ENCODE results near the gene USP6.
A peak's percentile ranks its signal among the peaks of the same experiment; 100 is the strongest.

The USP6 gene

DNA sequence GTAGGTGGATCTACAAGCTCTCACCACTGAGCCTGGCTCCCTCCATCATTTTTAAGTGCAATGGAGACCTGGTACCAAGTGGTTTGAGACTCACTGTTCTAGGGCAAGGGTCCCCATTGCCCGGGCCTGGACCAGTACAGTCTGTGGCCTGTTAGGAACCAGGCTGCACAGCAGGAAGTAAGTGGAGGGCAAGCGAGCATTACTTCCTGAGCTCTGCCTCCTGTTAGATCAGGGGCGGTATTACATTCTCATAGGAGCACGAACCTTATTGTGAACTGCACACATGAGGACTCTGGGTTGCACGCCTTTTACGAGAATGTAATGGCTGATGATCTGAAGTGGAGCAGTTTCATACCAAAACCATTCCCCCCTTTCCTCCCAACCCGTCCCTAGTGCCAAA, 82.6 kb downstream of the USP6 start:
- H3K4me3 ChIP-seq (ENCODE audit: low read depth, low read length): no peak overlapping the region
- TF ChIP-seq, protein P1, sequence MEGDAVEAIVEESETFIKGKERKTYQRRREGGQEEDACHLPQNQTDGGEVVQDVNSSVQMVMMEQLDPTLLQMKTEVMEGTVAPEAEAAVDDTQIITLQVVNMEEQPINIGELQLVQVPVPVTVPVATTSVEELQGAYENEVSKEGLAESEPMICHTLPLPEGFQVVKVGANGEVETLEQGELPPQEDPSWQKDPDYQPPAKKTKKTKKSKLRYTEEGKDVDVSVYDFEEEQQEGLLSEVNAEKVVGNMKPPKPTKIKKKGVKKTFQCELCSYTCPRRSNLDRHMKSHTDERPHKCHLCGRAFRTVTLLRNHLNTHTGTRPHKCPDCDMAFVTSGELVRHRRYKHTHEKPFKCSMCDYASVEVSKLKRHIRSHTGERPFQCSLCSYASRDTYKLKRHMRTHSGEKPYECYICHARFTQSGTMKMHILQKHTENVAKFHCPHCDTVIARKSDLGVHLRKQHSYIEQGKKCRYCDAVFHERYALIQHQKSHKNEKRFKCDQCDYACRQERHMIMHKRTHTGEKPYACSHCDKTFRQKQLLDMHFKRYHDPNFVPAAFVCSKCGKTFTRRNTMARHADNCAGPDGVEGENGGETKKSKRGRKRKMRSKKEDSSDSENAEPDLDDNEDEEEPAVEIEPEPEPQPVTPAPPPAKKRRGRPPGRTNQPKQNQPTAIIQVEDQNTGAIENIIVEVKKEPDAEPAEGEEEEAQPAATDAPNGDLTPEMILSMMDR (conservative IDR thresholded peaks at IDR 0.05; ENCODE audit: low read depth, low read length): no peak
- no peak for DNase-seq (ENCODE audit: low read depth)

DNA sequence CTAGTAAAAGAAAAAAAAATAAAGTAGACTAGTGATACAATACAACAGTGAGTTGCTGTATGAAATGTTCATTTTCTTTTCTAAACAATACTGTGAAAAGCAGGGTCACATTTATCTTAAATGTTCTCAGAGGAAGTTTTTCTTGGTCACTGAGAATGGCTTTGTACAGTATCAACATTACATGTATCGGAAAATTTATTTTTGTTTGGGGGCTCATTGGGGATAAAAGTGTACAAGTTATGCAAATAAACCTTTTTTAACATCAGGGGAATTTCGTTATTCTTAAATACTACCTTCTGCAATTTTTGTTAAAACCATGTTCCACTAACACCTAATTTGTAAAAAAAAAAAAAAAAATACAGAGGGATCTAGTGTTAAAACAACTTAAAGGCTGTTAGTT, 84.5 kb downstream of the USP6 start:
- TF ChIP-seq, protein P1 (conservative IDR thresholded peaks at IDR 0.05; ENCODE audit: low read depth, low read length): no peak
- DNase-seq (ENCODE audit: low read depth): no peak

DNA sequence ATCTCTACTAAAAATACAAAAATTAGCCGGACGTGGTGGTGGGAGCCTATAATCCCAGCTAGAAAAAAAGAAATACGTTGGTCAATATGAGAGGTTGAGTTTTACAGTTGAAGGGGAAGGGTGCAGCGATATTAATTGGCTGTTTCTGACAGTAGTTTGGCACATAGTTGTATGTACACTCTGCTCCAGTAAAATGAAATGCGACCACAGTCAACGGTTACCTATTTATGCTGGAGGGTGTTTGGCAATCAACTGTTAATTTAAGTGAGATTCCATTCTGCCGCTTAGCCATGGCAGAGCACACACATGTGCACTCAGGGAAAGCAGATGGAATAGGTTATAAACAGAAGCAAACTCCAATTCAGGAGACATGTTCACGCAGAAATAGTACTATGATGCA, 85.2 kb downstream of the USP6 start:
- DNase-seq (ENCODE audit: low read depth): no peak
- no peak overlapping the region for H3K4me3 ChIP-seq (ENCODE audit: low read depth, low read length)
- TF ChIP-seq, protein P1 (conservative IDR thresholded peaks at IDR 0.05; ENCODE audit: low read depth, low read length): no peak

More for the DNA sequence above, 84.5 kb downstream of the USP6 start:
- no peak overlapping the region for H3K4me3 ChIP-seq (ENCODE audit: low read depth, low read length)

DNA sequence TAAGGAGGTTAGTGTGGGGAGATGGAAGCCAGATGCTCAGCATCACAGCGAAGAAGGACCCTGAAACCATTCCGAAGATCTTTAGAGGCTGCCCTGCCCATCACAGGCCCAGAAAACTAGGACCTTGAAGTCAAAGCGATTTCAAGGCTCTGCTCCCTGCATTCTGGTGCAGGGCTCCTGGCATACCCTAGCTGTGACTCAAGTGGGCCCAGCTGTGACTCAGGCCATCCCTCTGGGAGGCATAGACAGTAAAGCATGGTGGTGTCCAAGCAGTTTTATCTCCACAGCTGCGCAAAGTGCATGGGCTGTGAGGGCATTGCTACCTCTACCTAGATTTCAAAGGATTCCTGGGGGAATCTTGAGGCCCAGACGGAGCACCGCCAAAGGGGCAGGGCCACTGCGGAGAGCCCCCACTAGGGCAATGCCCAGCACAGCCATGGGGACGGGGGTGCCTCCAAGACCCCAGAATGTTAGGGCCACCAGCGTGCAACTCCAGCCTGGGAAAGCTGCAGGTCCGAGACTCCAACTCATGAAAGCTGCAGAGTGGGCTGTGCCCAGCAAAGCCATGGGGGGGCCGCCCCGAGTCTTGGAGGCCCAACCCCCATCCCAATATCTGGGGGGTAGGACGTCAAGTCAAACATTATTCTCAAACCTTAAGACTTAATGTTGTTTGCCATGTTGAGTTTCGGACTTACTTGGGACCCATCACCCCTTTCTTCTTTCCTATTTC, 87.5 kb downstream of the USP6 start:
- H3K4me3 ChIP-seq (ENCODE audit: low read depth, low read length): no peak overlapping the region
- no peak for DNase-seq (ENCODE audit: low read depth)
- TF ChIP-seq, protein P1 (conservative IDR thresholded peaks at IDR 0.05; ENCODE audit: low read depth, low read length): no peak

DNA sequence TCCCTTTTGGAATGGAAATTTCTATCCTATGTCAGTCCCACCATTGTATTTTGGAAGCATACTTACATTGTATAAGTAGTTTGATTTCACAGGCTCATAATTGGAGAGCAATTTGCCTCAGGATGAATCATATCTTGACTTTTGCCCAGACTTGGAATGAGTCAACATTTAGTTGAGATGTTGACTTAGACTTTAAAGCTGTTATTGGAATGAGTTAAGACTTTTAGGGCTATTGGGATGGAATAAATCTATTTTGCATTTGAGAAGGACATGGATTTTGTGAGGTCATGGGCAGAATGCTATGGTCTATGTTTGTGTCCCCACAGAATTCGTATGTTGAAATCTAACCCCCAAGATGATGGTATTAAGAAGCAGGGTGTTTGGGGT, 88.1 kb downstream of the USP6 start:
- peak; percentile 67 for DNase-seq (ENCODE audit: low read depth)
- no peak overlapping the region for H3K4me3 ChIP-seq (ENCODE audit: low read depth, low read length)
- TF ChIP-seq, protein P1 (conservative IDR thresholded peaks at IDR 0.05; ENCODE audit: low read depth, low read length): no peak

DNA sequence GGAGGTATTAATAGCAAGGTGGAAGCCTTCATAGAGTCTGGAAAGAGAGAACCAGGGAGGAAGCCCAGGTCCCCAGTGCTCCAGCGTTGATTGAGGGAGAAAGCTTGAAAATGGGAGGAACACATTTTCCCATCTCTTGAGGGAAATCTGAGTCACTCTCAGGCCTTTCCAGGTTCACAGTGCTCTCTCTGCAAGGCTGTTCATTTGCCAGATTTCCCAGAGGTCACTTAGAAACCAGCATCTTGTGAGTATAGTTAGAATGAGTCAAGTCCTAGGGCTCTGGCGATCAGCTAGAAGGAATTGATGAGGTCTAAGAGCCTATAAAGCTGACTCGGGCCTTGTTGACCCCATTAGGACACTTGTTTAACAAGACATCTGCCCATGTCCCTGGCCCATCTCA, 93.6 kb downstream of the USP6 start:
- peak; percentile 45 for DNase-seq (ENCODE audit: low read depth)
- TF ChIP-seq, protein P1 (conservative IDR thresholded peaks at IDR 0.05; ENCODE audit: low read depth, low read length): no peak
- no peak overlapping the region for H3K4me3 ChIP-seq (ENCODE audit: low read depth, low read length)

DNA sequence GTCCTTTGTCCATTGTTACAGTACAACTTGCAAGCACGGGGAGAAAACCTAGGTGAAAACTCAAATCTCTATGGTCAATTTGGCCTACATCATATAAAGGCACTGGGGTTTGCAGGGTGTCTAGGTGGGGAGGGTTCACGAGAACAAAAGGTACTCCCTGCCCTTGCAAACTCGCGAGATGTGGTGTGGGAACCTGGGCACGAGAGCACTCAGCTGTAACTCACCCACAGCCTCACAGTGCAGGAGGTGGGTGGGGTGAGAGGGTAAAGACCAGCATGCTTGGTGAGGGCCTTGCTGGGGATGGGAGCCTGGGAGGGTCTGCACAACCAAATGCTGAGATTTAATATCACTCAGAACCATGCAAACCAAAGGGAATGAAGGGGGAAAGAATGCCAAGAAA, 94.3 kb downstream of the USP6 start:
- no peak for DNase-seq (ENCODE audit: low read depth)
- TF ChIP-seq, protein P1 (conservative IDR thresholded peaks at IDR 0.05; ENCODE audit: low read depth, low read length): no peak
- no peak overlapping the region for H3K4me3 ChIP-seq (ENCODE audit: low read depth, low read length)

All from choroid plexus epithelial cell (primary cell).